Germinal center (tissue), 1 donor: Measurements from ENCODE around the gene YEATS4.
"Not testable (repeated sequence)": the region's sequence is repeated elsewhere in the genome, so short reads cannot be mapped to it uniquely, and the experiment has no call there.

Experiments used
- DNase-seq: peaks from one replicate; pipeline ENCODE4 v3.0.0; 2012; ENCODE audit warnings: mixed read lengths, low spot score

Gene YEATS4

DNA sequence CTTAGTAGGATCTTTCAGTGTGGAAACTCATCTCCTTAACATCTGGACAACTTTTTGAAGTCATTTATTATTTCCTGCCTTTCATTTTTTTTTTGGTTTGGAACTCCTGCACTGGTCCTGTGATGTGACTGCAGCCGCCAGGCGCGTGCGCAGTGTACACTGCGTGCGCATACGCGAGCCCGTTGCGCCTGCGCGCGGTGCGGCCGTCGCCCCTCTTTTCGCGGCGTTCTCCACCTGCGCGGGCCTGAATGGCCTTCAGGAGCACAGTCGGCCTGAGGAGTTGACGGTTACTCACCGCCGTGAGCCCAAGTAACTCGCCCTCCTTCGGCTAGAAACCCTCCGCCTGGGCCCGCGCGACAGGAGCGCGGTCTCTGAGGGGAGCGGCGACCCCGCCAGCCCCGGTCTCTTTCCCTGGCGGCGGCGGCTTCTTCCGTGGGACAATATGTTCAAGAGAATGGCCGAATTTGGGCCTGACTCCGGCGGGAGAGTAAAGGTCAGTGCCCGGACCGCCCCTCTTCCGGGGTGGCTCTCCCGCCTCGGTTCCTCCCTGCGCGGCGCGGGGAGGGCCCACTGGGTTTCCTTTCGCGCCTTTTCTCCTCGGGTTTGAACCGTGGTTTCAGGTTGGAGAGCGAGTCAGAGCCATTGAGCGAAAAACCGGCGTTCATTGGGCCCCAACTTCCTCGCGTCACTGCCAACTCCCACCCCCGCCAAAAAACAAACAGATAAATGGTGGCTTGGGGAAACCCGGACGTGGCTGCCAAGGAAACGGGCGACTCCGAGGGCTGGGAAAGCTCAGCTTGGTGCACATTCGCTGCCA lies at the start of gene YEATS4:
YEATS4 (plus strand) TSS at position 213 of the 817 bp plus-strand sequence; CDS start at position 443, 230 bp downstream.
- DNase-seq = peak; percentile 95

DNA sequence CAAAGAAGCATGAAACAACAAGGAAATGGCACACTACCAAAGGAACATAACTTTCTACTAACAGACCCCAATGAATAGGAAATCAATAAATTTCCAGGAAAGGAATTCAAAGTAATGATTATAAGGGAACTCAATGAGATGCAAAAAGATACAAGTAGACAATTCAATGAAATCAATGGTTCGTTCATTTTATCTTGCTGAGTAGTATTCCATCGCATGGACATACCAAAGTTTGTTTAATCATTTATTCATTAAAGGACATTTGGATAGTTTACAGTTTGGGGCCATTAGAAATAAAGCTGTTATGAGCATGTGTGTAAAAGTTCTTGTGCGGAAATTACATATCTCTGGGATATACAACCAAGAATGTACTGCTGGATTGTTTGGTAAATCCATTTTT lies 46.3 kb upstream of the YEATS4 start:
- no peak for DNase-seq

DNA sequence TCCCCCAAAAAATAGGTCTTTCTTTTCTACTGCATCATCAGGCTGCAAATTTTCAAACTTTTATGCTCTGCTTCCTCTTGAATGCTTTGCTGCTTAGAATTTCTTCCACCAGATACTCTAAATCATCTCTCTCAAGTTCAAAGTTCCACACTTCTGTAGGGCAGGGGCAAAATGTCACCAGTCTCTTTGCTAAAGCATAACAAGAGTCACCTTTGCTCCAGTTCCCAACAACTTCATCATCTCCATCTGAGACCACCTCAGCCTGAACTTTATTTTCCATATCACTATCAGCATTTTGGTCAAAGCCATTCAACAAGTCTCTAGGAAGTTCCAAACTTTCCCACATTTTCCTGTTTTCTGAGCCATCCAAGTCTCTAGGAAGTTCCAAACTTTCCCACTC lies 42.8 kb upstream of the YEATS4 start:
- not testable (repeated sequence) for DNase-seq

- DNase-seq = not testable (repeated sequence)
These were observed 42.3 kb upstream of the YEATS4 start for GRCh38 chr12:69317233-69317632.

- no peak for DNase-seq
These were observed 41.3 kb upstream of the YEATS4 start for GRCh38 chr12:69318225-69318624.

DNA sequence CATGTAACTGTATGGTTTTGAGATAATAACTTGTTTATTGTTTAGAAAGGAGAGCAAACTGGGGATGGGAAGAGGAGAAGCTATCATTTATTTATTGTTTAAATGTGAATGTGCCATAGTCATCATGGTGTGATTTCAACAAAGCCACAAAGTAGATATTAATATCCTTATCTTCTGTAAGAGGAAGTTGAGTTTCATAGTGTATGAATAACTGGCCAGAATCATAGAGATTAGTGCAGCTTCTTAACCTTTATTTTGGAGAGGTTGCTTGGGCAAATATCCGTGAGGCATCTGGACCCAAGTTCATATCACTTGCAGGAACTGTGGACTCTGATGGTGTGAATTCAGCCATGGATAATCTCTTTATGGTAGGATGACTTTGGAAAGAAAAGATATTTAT lies 38.2 kb upstream of the YEATS4 start:
- no peak for DNase-seq

DNA sequence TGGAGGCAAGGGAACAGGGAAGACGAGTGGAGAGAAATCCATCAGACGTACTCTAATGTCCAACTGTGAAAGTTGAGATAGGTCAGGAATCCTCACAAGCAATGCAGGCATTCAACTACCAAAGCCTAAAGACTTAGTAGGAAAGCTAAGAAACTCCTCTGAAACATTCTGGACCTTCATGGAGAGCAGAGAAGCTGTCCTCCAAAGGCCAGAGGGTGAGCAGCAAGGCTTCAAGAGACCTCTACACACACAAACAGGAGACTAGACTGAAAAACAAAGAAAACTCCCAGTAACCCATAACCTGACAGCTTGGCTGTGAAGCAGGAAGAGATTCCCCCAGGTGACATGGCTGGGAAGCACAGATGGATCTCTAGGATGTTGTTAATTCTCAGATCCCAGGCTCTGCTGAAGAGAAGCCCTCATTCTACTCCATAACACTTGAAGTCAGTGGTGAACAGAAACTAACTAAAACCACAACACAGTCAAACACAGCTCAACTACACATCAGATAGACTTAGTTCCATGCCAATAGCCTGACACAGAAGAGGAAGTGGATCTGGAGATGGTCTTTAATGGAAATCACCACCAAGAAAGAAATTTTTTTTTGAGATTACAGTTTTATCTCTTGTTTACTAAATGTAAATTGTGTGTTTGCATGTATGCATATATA lies 34.6 kb upstream of the YEATS4 start:
- DNase-seq = no peak

GRCh38 chr12:69328426-69328825 lies 31.1 kb upstream of the YEATS4 start:
- no peak for DNase-seq

DNA sequence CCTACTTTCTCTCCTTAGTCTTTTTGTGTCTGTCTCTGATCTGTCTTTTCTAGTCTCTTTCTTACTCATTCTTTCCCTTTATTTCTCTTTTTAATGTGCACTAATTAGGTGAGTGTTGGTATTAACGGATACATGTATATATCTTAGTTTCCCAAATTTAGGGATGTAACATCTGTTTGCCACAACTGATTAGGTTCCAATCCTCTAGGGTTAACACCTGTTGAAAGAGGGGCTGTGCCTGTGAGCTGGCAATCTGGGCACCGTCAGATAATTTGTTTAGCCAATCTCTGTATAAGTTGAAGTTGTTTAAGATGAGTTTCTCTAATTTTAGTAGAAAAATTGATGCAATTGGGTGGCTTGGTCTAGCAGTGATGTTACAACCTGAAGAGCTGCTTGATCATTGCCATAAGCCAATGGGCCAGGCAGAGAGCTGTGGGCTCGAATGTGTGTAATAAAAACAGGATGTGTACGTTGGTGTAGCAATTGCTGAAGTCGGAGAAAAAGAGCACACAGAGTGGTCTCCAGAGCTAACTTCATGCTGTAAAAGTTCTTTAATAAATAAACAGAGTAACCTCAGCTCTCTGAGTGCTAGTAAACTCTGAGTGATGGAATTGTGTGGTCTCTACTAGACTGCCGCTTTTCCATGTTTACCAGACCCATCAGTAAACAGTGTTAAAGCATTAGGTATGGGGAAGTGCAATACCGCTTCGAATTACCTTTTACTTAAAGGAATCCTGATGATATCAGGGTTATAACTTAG lies 29.7 kb upstream of the YEATS4 start:
- DNase-seq = no peak

GRCh38 chr12:69330475-69331473 lies 28.8 kb upstream of the YEATS4 start:
- DNase-seq = peak; percentile 45

DNA sequence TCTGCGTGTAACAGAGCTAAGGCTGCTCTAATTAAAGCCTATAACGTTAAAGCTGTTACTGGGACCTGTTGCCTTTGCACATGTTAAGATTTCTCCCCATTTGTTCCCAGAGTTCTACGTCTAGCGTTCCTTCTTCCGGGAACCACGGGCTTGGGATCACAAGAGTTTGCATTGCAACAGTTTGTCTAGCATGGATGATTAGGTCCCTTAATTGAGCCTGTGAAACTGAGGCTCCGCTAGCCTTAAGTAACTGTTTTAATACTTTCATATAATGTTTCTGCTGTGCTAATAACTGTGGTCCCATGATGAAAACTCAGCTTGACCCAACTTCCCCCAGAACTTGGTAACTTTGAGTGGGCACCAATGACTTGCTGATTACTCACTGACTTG lies 28.0 kb upstream of the YEATS4 start:
- no peak for DNase-seq

- no peak for DNase-seq
These were observed 27.4 kb upstream of the YEATS4 start for GRCh38 chr12:69331909-69332684.

- DNase-seq = no peak
These were observed 26.7 kb upstream of the YEATS4 start for GRCh38 chr12:69332815-69333358.

DNA sequence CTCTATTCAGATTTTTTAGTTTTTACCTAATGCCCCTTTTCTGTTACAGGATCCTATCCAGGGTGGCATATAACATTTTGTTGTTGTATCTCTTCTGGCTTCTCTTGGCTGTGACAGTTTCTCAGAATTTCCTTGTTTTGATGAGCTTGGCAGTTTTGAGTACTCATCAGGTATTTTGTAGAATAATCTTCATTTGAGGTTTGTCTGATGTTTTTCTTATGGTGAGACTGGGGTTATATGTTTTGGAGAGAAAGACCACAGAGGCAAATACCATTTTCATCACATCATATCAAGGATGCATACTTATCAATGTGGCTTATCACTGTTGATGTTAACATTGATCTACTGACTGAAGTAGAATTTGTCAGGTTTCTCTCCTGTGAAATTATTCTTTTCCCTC lies 25.4 kb upstream of the YEATS4 start:
- DNase-seq = no peak

DNA sequence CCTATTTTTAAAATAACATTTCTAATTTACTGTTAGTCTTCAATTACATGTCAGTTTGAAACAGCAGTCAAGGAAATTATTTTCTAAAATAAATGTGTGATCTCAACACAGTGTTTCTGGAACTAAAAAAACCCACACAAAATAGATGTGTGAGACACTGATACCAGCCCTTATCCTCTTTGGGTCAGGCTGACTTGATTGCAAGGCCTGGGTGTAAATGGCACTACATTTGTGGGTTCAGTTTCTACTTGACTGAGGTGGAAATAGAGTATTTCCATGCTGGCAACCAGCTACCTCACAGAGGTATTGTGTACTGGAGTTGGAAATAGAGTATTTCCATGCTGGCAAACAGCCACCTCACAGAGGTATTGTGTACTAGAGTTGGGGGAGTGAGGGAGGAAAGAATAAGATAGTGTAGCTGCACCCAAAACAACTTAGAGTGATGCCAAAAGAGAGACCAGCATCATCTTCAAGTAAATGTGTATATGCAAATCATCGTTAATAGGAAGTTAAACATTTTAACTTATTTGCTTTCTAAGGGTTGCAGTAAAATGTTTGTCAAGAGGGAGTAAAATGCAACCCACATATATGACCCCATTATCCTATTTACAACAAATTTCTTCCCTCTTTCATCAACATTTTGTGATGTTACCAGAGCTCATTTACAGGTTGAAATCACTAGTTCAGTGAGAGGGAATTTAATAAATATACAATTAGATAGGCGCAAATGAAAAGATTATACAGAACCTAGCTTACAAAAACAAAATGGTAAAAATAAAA lies 22.0 kb upstream of the YEATS4 start:
- DNase-seq = no peak

DNA sequence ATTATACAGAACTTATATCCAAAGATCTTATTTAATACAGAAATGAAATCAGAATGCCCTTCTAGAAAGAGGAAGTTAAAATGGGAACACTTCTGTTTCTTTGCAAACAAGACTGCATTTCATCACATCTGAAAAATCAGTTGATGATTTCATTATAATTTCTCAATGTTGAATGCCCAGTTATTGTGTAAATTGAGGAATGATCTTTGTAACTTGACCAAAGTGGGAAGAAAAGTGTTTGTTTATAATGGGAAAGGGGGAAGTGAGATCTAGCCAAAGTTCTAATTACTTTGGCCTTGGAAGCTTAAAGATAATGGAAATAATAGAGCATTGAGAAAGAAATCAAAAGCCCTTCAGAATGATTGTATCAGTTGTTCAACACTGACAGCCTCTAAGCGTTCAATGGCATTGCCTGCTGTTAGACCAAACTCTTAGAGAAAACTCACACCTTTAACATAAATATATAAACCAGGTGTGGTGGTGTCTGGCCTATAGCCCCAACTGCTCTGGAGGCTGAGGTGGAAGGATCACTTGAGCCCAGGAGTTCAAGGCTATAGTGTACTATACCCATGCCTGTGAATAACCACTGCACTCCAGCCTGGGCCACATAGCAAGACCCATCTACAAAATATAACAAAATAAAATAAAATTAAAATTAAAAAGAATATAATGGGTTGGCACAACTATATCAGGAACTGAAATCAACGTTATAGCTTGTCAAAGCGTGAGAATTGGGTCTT lies 21.3 kb upstream of the YEATS4 start:
- peak; percentile 35 for DNase-seq

GRCh38 chr12:69338936-69339335 lies 20.6 kb upstream of the YEATS4 start:
- DNase-seq = no peak

DNA sequence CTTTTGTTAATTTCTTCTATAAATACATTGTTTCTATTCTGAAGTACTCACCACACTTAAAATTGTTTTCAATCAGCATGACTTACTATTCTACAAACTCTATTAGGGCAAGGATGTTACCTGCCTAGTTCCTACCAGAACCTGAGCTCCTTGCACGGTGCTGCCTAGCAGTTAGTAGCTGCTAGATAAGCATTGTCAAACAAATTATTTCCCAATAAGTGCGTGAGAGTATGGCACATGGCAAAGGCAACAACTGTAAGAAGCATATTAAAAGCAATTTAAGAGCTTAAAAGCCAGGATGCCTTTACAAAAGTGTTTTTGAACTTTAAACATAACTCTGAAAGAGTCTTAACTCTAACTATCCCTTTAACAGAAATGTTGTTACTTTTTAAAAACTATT lies 19.5 kb upstream of the YEATS4 start:
- DNase-seq = no peak

DNA sequence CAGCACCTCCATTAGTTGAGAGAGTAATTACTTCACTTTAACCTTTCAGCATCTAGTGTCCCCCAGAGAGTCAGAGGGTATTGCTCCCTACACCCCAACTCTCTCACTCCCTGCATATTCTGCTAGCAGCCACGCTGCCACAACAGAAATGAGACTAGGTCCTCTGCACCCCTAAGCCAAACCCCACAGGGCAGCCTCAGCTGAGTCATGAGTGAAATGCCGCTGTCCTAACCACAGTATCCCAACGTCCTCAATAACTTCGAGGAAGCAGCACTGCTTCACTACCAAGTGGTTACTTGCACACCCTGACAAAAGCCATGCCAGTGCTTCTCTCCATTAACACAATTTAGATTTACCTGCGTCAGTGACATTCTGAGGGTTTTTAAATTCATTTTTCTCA lies 18.2 kb upstream of the YEATS4 start:
- no peak for DNase-seq
